22Rv1 (cell line): ENCODE data around the gene CEL.

Experiments
- H3K27ac ChIP-seq: fragments of 450-650 bp; 2 replicates; pipeline ENCODE4 v1.5.1; 2017
- CTCF ChIP-seq: fragments of 450-650 bp; IDR thresholded peaks from 2 replicates; pipeline ENCODE4 v1.5.1; 2017; ENCODE audit warnings: mild to moderate bottlenecking
- ZFX ChIP-seq: fragments of 450-650 bp; IDR thresholded peaks from 2 replicates; pipeline ENCODE4 v1.6.1; 2017; ENCODE audit warnings: antibody characterized with exemption, borderline replicate concordance

CEL gene

DNA sequence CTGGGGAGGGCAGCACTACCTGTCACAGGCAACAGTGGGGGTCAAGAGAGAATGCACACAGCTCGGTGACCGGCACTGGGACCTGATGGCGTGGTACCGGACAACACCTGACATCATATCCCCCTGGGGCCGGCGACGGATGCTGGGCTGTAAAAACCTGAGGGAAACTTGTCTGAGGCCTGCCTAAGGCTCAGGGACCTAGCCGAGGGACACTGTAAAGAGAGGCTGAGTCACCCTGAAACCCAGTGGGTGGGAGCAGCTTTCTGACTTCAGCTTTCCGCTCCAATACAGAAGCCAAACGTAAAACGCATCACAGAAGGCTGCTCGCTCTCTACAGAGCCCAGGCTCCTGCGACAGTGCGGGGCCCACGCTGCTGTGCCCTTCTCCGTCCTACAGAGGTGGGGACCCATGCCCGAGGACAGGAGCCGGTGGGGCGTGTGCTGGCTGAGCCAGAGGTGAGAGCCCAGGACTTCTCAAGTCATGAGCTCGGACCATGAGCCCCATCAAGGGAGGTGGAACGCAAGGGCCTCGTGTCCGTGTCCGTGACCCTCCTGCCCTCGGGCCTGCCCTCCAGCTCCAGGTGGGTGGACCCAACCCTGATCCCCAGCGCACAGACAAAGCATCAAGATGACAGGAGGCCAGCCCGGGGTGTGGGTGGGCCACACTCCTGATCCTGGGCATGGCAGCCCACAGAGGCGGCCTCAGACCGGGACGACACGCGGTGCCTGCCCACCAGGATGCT, 54.0 kb downstream of the CEL start:
- H3K27ac ChIP-seq, result no peak overlapping the region
- TF ChIP-seq CTCF (no peak), ZFX (no peak)

DNA sequence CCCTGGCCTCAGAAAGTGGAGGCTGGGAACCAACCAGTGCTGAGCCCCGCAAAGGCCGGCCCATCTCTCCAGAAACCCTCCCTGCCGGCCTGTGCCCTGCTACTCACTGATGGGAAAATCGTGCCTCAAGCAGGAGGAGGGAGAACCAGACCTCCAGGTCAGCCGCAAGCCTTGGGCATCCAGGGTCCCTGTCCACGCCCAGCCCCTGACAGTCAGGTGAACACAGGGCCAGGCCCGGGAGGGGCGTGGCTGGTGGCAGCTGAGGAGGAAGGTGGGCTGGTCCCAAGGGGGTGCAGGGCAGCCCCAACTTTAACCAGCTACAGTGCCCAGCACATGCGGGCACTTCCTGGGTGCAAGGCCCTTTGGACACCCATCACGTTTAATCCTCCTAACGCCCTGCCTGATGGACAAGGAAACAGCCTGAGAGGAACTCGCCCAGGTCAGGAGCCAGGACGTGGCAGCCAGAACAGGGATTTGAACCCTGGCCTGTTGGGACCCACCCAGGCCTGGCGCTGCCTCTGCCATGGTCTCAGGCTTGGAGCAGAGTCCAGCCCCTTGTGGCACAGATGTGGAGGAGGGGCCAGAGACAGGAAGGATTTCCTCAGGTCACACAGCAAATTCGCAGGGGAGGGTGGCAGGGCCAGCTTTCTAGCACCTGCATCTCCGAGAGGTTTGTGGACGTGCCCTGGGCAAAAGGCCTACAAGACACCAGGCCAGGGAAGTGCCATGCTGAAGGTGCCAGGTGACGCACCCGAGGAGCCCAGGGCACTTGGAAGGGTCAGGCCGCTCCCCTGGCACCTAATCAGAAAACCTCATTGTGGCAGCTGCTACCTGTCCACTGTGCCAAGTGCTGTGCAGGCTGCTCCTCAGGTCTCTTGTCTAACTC, 54.8 kb downstream of the CEL start:
- TF ChIP-seq CTCF (no peak), ZFX (no peak)
- no peak overlapping the region for H3K27ac ChIP-seq

DNA sequence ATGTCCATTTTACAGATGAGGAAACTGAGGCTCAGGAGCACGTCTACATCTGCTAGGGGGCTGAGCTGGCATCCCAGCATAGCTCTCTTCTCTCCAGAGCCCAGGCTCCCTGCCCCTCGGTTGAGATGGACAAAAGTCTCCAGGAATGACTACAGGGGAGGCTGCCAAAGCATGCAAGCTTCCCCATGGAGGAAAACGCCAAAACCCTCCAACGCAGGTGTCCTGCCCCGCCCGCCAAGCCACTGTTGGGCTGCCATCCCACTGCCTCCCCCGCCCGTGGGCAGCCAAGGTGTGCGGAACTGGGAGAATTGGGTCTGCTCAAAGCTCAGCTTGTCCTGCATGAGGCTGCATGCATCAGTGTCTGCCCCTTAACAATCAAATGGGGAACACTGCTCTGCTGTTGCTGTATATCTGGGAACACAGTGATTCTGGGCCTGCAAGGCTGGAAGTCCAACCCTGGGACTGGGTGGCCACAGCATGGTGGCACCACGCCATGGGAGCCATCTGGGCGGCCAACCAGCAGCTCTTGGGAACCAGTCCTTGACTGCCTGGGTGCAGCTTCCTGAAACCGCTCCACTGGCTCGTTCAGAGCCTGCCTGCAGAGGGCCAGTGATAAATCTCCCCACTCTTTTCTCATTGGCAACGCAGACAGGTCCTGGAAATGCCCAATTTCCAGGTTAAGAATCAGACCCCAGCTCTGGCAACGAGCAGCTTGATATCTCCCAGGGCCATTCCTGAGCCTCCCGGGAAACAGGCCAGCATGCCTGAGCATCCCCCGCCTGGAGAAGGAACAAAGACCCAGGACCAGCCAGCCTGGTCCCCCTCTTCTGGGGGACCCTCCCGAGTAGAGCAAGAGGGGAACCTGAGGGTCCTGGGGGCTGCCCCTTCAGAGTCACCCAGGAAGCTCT, 55.7 kb downstream of the CEL start:
- H3K27ac ChIP-seq, result no peak overlapping the region
- TF ChIP-seq CTCF, result no peak
- no peak for TF ChIP-seq ZFX

DNA sequence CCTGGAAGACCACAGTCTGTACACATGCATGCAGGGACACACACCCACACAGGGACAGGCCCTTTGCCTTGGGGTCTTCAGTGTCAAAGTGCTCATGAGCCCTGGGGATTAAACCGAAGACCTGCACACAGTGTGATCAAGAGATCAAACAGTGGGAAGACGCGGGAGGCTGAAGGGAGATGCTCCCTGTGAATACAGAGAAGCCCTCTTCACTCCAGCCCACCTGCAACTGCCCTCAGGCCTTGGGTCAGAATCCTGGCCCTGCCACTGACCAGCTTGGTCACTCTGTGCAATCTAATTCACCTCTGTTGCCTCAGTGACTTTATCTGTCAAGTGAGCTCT, 56.4 kb downstream of the CEL start:
- TF ChIP-seq CTCF (no peak), ZFX (no peak)
- H3K27ac ChIP-seq, result no peak overlapping the region

- no peak overlapping the region for H3K27ac ChIP-seq
- TF ChIP-seq ZFX, result no peak
- no peak for TF ChIP-seq CTCF
Observed at GRCh38 chr9:133118568-133118967, 56.8 kb downstream of the CEL start.

GRCh38 chr9:133119103-133119845, 57.5 kb downstream of the CEL start:
- H3K27ac ChIP-seq, result no peak overlapping the region
- no peak for TF ChIP-seq CTCF
- no peak for TF ChIP-seq ZFX
